GM23338 (cell line): Measurements from ENCODE around the gene TNS3. TPM values are rescaled to one million over a fixed set of nuclear protein-coding genes. Genes with fewer than 3 reads are reported as not detected.

ENCODE experiments used
- CREB1 ChIP-seq: fragments of 250-450 bp; sonication (Bioruptor Pico); IDR thresholded peaks from 2 replicates; pipeline ENCODE4 v1.5.0; 2020; ENCODE audit warnings: low read depth, mild to moderate bottlenecking, moderate library complexity
- CTCF ChIP-seq, 2 experiments: fragments of 200-600 bp in 1 of 2; sonication (generic) in 1 of 2; conservative IDR thresholded peaks; 2 replicates each; pipeline versions ENCODE4 v1.5.1 to v1.6.1; 2016 to 2017; ENCODE audit warnings: antibody characterized with exemption in 2 of 2, low read depth in 2 of 2, mild to moderate bottlenecking in 2 of 2, moderate library complexity in 1 of 2
- ETS1 ChIP-seq: IDR thresholded peaks from 2 replicates; pipeline ENCODE4 v1.6.1; 2016; ENCODE audit warnings: antibody characterized with exemption
- EZH2 ChIP-seq: fragments of 200-600 bp; sonication (generic); IDR thresholded peaks from one replicate; pipeline ENCODE4 v1.8.0; 2017; ENCODE audit warnings: antibody characterized with exemption, mild to moderate bottlenecking, low read depth; ENCODE audit not compliant: unreplicated experiment
- EZH2phosphoT487 ChIP-seq: fragments of 200-600 bp; sonication (generic); IDR thresholded peaks from one replicate; pipeline ENCODE4 v1.8.1; 2018; ENCODE audit warnings: antibody characterized with exemption; ENCODE audit not compliant: unreplicated experiment
- JUNB ChIP-seq: IDR thresholded peaks from one replicate; pipeline ENCODE4 v1.6.1; 2016; ENCODE audit warnings: antibody characterized with exemption; ENCODE audit not compliant: unreplicated experiment
- NANOG ChIP-seq: IDR thresholded peaks from 2 replicates; pipeline ENCODE4 v1.6.1; 2016; ENCODE audit warnings: antibody characterized with exemption, borderline replicate concordance
- POLR2AphosphoS5 ChIP-seq: IDR thresholded peaks from 2 replicates; pipeline ENCODE4 v1.6.1; 2016; ENCODE audit warnings: antibody characterized with exemption, low read depth
- ZNF114 ChIP-seq: fragments of 250-450 bp; sonication (Bioruptor Pico); IDR thresholded peaks from 2 replicates; pipeline ENCODE4 v1.5.0; 2020; ENCODE audit warnings: mild to moderate bottlenecking, moderate library complexity
- ZNF462 ChIP-seq: fragments of 250-450 bp; sonication (Bioruptor Pico); IDR thresholded peaks from 2 replicates; pipeline ENCODE4 v1.5.0; 2020; ENCODE audit warnings: mild to moderate bottlenecking, moderate library complexity
- polyA plus RNA-seq: library from polyadenylated mRNA; unstranded; fragments of >200 nt; fragmentation: Nextera tagmentation; extraction: Ambion mirVana; gene quantifications from 2 replicates; pipeline ENCODE4 v1.2.1, GENCODE V29; 2016
- total RNA-seq: library from RNA; depleted of rRNA; stranded (reverse); fragments of >200 nt; shearing (Covaris generic); gene quantifications from 2 replicates; pipeline ENCODE4 v1.2.3, GENCODE V29; 2014

TNS3 gene
- total and polyA plus RNA-seq, 2 experiments from 2014 or later: 6.2 to 28.7 TPM

DNA sequence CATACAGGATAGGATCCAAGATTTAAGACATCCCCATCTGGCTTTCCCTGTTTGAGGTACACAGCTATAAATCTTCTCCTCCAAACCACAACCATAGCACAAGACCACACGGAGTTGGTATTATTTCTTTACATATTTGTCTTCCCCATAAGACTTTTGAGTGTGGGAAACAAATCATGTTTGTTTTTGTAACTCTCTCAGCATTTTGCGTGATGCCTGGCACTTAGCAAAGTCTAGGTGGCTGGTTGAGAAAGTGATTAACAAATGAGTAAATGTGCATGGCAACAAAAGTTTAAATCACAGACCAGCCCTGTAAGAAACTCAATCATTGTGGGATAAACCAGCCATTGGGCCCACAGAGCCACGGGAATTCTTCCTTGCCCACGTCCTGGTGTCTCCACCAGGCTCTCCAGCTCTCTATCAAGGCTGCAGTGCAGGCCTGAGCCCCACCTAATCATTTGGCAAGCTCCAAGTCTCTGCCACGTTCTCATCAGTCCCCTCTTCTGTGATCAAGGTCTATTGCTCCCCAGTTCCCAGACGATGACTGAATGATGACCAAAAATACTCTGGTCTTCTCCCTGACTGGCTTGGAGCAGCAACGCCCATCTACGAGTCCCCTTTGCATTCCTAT lies 317.8 kb downstream of the TNS3 start (continued):
- no peak for TF ChIP-seq ZNF462 (CRISPR knock-in tag)
- TF ChIP-seq NANOG: no peak
- no peak for TF ChIP-seq EZH2
- TF ChIP-seq CTCF (conservative IDR thresholded peaks at IDR 0.05; ENCODE audit: low read depth in 2 of 2): no peak
- TF ChIP-seq ZNF114 (CRISPR knock-in tag): no peak
- no peak for TF ChIP-seq EZH2phosphoT487
- TF ChIP-seq JUNB: no peak
- TF ChIP-seq POLR2AphosphoS5: no peak
- no peak for TF ChIP-seq ETS1
- TF ChIP-seq CREB1 (CRISPR knock-in tag): no peak
